Omental fat pad (tissue), 4 donors: ENCODE measurements around the gene SLC16A3. TPM values are rescaled to one million over a fixed set of nuclear protein-coding genes. Genes with fewer than 3 reads are reported as not detected.
"Not testable (repeated sequence)": the region's sequence is repeated elsewhere in the genome, so short reads cannot be mapped to it uniquely, and the experiment has no call there.

Experiments used
- ATAC-seq: fragments of 150-250 bp; one replicate; pipeline ENCODE4 v1.9.1; 2016; ENCODE audit warnings: mild to moderate bottlenecking, moderate library complexity; ENCODE audit not compliant: low FRiP score
- DNase-seq: peaks from one replicate; pipeline ENCODE4 v3.0.0-alpha.2; 2019; ENCODE audit warnings: low spot score
- CTCF ChIP-seq, 3 donors: fragments of 450-650 bp; IDR thresholded peaks; one replicate each; pipeline ENCODE4 v1.5.1; 2016 to 2017; ENCODE audit warnings: antibody characterized with exemption in 3 of 3, mild to moderate bottlenecking in 3 of 3, moderate library complexity in 2 of 3
- total RNA-seq, 4 donors: library from RNA; depleted of rRNA; stranded (reverse); fragments of >200 nt; gene quantifications; one replicate each; pipeline ENCODE4 v1.1.0, GENCODE V29; 2016

Gene SLC16A3
- total RNA-seq, 4 donors from 2014 or later: 25.1 to 68.0 (median 27.5) TPM

GRCh38 chr17:82252511-82253178 is 23.8 kb downstream of the SLC16A3 start:
- DNase-seq (no peak), ATAC-seq (peak; percentile 6)
- no peak for TF ChIP-seq CTCF (IDR thresholded peaks at IDR 0.05)

- ATAC-seq: no peak
- DNase-seq: no peak
- no peak for TF ChIP-seq CTCF (IDR thresholded peaks at IDR 0.05)
These were observed 24.3 kb downstream of the SLC16A3 start for GRCh38 chr17:82253179-82253544.

GRCh38 chr17:82254096-82254495 is 25.3 kb downstream of the SLC16A3 start:
- not testable (repeated sequence) for ATAC-seq, DNase-seq

- ATAC-seq, DNase-seq: not testable (repeated sequence)
These were observed 25.9 kb downstream of the SLC16A3 start for GRCh38 chr17:82254746-82255145.

- no peak for DNase-seq
These were observed 26.6 kb downstream of the SLC16A3 start for GRCh38 chr17:82255402-82255972.

GRCh38 chr17:82256242-82256885 is 27.5 kb downstream of the SLC16A3 start:
- TF ChIP-seq CTCF (IDR thresholded peaks at IDR 0.05): no peak
- no peak for ATAC-seq
- DNase-seq: no peak

More at GRCh38 chr17:82255402-82255972, 26.6 kb downstream of the SLC16A3 start:
- TF ChIP-seq CTCF (IDR thresholded peaks at IDR 0.05): no peak
- ATAC-seq: no peak

GRCh38 chr17:82257473-82257872 is 28.6 kb downstream of the SLC16A3 start:
- ATAC-seq (peak; percentile 61), DNase-seq (no peak)
- TF ChIP-seq CTCF (IDR thresholded peaks at IDR 0.05): no peak

GRCh38 chr17:82258555-82258954 is 29.7 kb downstream of the SLC16A3 start:
- no peak for TF ChIP-seq CTCF (IDR thresholded peaks at IDR 0.05)
- DNase-seq: no peak
- ATAC-seq: no peak

- not testable (repeated sequence) for DNase-seq, ATAC-seq
These were observed 31.4 kb downstream of the SLC16A3 start for GRCh38 chr17:82259972-82260961.
